HUES6 (cell line): ENCODE data around the gene TMX3.

ENCODE experiments used
- H3K27ac ChIP-seq: 2 replicates; pipeline ENCODE4 v1.7.0; 2013; ENCODE audit warnings: low read depth, mild to moderate bottlenecking, low read length, inconsistent platforms
- H3K27me3 ChIP-seq: 2 replicates; pipeline ENCODE4 v1.6.1; 2013; ENCODE audit warnings: low read length; ENCODE audit not compliant: control insufficient read depth, insufficient read depth
- H3K36me3 ChIP-seq: 2 replicates; pipeline ENCODE4 v1.6.1; 2013; ENCODE audit warnings: low read length; ENCODE audit not compliant: control insufficient read depth, insufficient read depth
- H3K4me1 ChIP-seq: 2 replicates; pipeline ENCODE4 v1.6.1; 2013; ENCODE audit warnings: low read length; ENCODE audit not compliant: control insufficient read depth, insufficient read depth
- H3K4me3 ChIP-seq: 2 replicates; pipeline ENCODE4 v1.5.1; 2013; ENCODE audit warnings: low read depth, low read length
- H3K9ac ChIP-seq: one replicate; pipeline ENCODE4 v1.6.1; 2013; ENCODE audit warnings: mild to moderate bottlenecking, low read length
- H3K9me3 ChIP-seq: 2 replicates; pipeline ENCODE4 v1.6.1; 2013; ENCODE audit warnings: low read depth, low read length; ENCODE audit not compliant: control insufficient read depth, insufficient read depth

The TMX3 gene

DNA sequence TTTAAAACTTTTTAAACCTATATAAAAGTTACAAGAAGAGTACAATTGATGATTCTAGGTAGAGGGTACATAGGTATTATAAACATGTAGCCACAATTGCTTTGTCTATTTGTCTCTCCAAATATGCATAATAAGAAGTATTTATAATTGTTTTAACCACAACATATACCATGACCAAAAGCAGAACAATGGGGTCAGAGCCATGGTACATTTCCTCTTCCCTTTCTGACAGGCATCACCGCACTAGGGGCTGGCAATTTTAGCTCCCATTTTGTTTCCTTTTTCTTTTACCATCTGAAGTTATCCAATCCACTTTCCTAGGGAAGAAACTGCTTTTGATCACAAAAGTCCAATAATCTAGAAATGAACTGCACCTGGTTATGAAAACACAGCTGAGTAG lies 49.3 kb downstream of the TMX3 start:
- Histone ChIP-seq H3K27ac (no peak overlapping the region), H3K9ac (no peak overlapping the region), H3K4me3 (no peak overlapping the region), H3K36me3 (no peaks in the 10 kb centered on the region), H3K4me1 (no peaks in the 10 kb centered on the region), H3K9me3 (no peaks in the 10 kb centered on the region), H3K27me3 (no peaks in the 10 kb centered on the region)

- Histone ChIP-seq H3K9ac (no peak overlapping the region), H3K27ac (no peak overlapping the region), H3K9me3 (no peaks in the 10 kb centered on the region), H3K4me1 (0 out of 2 replicates have a peak, but pooled peaks cover 4% of the 10 kb centered on the region), H3K36me3 (no peaks in the 10 kb centered on the region), H3K27me3 (no peaks in the 10 kb centered on the region), H3K4me3 (no peak overlapping the region)
These were observed 52.2 kb downstream of the TMX3 start for GRCh38 chr18:68662754-68663153.

DNA sequence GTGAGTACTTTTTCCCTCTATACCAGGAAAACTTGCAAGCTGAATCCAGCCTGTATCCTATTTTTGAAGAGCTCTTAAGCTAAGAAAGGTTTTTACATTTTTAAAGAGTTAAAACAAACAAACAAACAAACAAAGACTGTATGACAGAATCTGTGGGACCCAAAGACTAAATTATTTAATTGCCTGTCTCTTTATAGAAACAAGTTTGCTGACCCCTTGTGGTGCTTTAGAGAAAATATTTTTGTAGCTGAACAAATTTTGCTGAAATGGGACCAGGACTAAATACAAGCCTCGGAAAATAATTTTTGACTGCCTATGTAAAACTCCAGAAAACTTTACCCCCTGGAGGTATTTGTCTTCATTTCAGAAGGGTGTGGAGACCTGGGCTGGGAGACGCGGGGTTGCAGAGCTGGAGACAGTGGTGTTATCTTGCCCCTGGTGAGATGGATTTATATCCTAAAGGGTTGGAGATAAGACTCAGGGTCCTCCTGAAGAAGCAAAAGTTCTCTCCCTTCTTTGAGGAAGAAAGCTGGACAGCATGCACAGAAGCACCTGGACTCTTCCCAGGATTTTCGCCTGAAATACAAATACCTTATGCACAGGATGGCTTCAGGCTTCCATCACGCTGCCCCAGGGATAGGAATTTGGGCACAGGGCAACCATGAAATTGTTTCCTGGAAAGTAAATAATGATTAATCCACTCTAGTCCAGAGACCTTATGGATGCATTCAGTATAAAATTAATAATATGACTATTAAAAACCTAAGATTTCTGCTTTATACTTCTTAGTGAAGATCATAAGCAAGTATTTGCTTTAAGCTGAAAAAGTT lies 54.3 kb downstream of the TMX3 start:
- H3K9ac ChIP-seq = no peak overlapping the region
- no peaks in the 10 kb centered on the region for H3K36me3 ChIP-seq
- H3K4me3 ChIP-seq = no peak overlapping the region
- no peak overlapping the region for H3K27ac ChIP-seq
- H3K27me3 ChIP-seq = no peaks in the 10 kb centered on the region
- H3K4me1 ChIP-seq = 0 out of 2 replicates have a peak, but pooled peaks cover 4% of the 10 kb centered on the region
- H3K9me3 ChIP-seq = no peaks in the 10 kb centered on the region

GRCh38 chr18:68648191-68648590 lies 66.7 kb downstream of the TMX3 start:
- no peak overlapping the region for H3K9ac ChIP-seq
- 0 out of 2 replicates have a peak, but pooled peaks cover 3% of the 10 kb centered on the region for H3K4me1 ChIP-seq
- no peak overlapping the region for H3K4me3 ChIP-seq
- no peaks in the 10 kb centered on the region for H3K36me3 ChIP-seq
- H3K27me3 ChIP-seq = no peaks in the 10 kb centered on the region
- H3K27ac ChIP-seq = no peak overlapping the region
- no peaks in the 10 kb centered on the region for H3K9me3 ChIP-seq

DNA sequence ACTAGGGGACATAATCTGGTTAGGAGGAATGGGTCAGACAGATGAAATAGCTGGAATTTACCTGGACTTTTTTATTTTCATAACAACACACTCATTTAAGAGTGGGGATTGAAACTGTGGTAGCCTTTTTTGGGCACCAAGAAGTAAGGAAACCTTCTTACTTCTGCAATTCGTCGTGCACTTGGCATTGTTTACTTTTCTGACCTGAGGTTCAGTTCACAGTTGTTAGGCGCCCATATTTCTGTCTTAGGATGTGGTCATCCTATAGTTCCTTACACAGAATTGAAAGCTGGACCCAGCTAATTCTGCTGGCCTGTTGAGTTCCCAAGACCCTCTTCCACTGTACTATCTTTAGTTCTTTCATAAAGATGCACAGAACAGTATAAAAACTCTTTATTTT lies 72.9 kb downstream of the TMX3 start:
- H3K27ac ChIP-seq = no peak overlapping the region
- H3K27me3 ChIP-seq = no peaks in the 10 kb centered on the region
- peaks cover 5% of the 10 kb centered on the region; the same call in 1 of the 2 replicates for H3K9me3 ChIP-seq
- no peaks in the 10 kb centered on the region for H3K36me3 ChIP-seq
- no peak overlapping the region for H3K9ac ChIP-seq
- H3K4me3 ChIP-seq = no peak overlapping the region
- peaks cover 4% of the 10 kb centered on the region; the same call in 1 of the 2 replicates for H3K4me1 ChIP-seq

- H3K36me3 ChIP-seq = no peaks in the 10 kb centered on the region
- H3K4me3 ChIP-seq = no peak overlapping the region
- H3K27me3 ChIP-seq = no peaks in the 10 kb centered on the region
- peaks cover 4% of the 10 kb centered on the region; the same call in 1 of the 2 replicates for H3K4me1 ChIP-seq
- H3K9ac ChIP-seq = no peak overlapping the region
- H3K9me3 ChIP-seq = peaks cover 5% of the 10 kb centered on the region; the same call in 1 of the 2 replicates
- no peak overlapping the region for H3K27ac ChIP-seq
These were observed 74.0 kb downstream of the TMX3 start for GRCh38 chr18:68640861-68641260.

DNA sequence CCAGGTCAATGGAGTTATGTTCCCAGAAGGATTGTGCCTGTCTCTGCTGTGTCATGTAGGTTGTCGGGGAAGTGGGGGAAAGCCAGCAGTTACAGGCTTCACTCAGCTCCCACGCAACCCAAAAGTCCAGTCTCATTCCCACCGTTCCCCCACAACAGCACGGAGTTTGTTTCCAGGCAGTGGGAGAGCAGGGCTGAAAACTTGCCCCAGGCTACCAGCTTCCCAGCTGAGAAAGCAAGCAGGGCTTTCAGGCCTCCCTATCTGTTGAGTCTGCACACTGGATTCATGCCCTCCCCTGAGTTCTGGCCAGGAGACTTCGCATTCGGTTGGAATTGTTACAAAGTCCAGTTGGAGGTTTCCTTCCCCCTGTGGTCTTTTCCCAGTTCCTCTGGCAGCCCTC lies 76.3 kb downstream of the TMX3 start:
- H3K4me3 ChIP-seq = no peak overlapping the region
- no peak overlapping the region for H3K27ac ChIP-seq
- H3K9ac ChIP-seq = no peak overlapping the region
- H3K36me3 ChIP-seq = no peaks in the 10 kb centered on the region
- H3K27me3 ChIP-seq = no peaks in the 10 kb centered on the region
- H3K4me1 ChIP-seq = peaks cover 4% of the 10 kb centered on the region; the same call in 1 of the 2 replicates
- peaks cover 5% of the 10 kb centered on the region; the same call in 1 of the 2 replicates for H3K9me3 ChIP-seq

GRCh38 chr18:68627812-68628211 lies 87.1 kb downstream of the TMX3 start:
- no peaks in the 10 kb centered on the region for H3K27me3 ChIP-seq
- no peak overlapping the region for H3K4me3 ChIP-seq
- no peaks in the 10 kb centered on the region for H3K4me1 ChIP-seq
- no peaks in the 10 kb centered on the region for H3K9me3 ChIP-seq
- H3K27ac ChIP-seq = no peak overlapping the region
- H3K36me3 ChIP-seq = no peaks in the 10 kb centered on the region
- no peak overlapping the region for H3K9ac ChIP-seq
